Stimulated activated CD4-positive, alpha-beta T cell treated with anti-CD3 and anti-CD28 coated beads, Interleukin-12 subunit alpha, Interleukin-12 subunit beta, amount 100 ng/mL, for 48 hours (primary cell): ENCODE data around the gene NKPD1.

Source experiments
- DNase-seq, 3 donors: peaks; one replicate each; pipeline ENCODE4 v3.0.0-alpha.2; 2020; ENCODE audit warnings: low read depth in 2 of 3, low spot score in 1 of 3

The NKPD1 gene

GRCh38 chr19:45175515-45176345 is 14.9 kb upstream of the NKPD1 start:
- no peak for DNase-seq

- no peak for DNase-seq
Observed at GRCh38 chr19:45173816-45174215, 13.0 kb upstream of the NKPD1 start.

- DNase-seq = no peak
Observed at GRCh38 chr19:45172611-45173208, 11.9 kb upstream of the NKPD1 start.

- DNase-seq = no peak
Observed at GRCh38 chr19:45172173-45172572, 11.4 kb upstream of the NKPD1 start.

GRCh38 chr19:45171211-45171623 is 10.4 kb upstream of the NKPD1 start:
- DNase-seq = no peak

GRCh38 chr19:45170146-45171106 is 9.6 kb upstream of the NKPD1 start:
- DNase-seq = no peak

- DNase-seq = no peak
Observed at GRCh38 chr19:45169602-45170001, 8.8 kb upstream of the NKPD1 start.

- no peak for DNase-seq
Observed at GRCh38 chr19:45168767-45169351, 8.1 kb upstream of the NKPD1 start.

- no peak for DNase-seq
Observed at GRCh38 chr19:45166723-45167252, 6.0 kb upstream of the NKPD1 start.

- DNase-seq = peak; percentile 21 to 68 (median 39)
Observed at GRCh38 chr19:45164577-45165335, 4.0 kb upstream of the NKPD1 start.

GRCh38 chr19:45163751-45164460 is 3.1 kb upstream of the NKPD1 start:
- DNase-seq = no peak

- no peak for DNase-seq
Observed at GRCh38 chr19:45163156-45163555, 2.4 kb upstream of the NKPD1 start.

GRCh38 chr19:45162608-45163143 is 1.9 kb upstream of the NKPD1 start:
- DNase-seq = no peak

GRCh38 chr19:45161738-45162607 is 1.2 kb upstream of the NKPD1 start:
- no peak for DNase-seq

GRCh38 chr19:45159971-45160324 is 834 bp downstream of the NKPD1 start:
- no peak for DNase-seq

GRCh38 chr19:45159210-45159970 is 1.4 kb downstream of the NKPD1 start:
- DNase-seq = no peak

- no peak for DNase-seq
Observed at GRCh38 chr19:45158503-45159209, 2.1 kb downstream of the NKPD1 start.
